ENCODE measurements around the gene DNMBP.

- TF ChIP-seq CTCF (conservative IDR thresholded peaks at IDR 0.05) (no peak), ZFX (IDR thresholded peaks at IDR 0.05) (no peak)
Measured at GRCh38 chr10:99952799-99953198, 56.9 kb downstream of the DNMBP start.
